Measurements from ENCODE around the gene LGALS3BP.
"Not testable (repeated sequence)": the region's sequence is repeated elsewhere in the genome, so short reads cannot be mapped to it uniquely, and the experiment has no call there.

LGALS3BP gene

DNA sequence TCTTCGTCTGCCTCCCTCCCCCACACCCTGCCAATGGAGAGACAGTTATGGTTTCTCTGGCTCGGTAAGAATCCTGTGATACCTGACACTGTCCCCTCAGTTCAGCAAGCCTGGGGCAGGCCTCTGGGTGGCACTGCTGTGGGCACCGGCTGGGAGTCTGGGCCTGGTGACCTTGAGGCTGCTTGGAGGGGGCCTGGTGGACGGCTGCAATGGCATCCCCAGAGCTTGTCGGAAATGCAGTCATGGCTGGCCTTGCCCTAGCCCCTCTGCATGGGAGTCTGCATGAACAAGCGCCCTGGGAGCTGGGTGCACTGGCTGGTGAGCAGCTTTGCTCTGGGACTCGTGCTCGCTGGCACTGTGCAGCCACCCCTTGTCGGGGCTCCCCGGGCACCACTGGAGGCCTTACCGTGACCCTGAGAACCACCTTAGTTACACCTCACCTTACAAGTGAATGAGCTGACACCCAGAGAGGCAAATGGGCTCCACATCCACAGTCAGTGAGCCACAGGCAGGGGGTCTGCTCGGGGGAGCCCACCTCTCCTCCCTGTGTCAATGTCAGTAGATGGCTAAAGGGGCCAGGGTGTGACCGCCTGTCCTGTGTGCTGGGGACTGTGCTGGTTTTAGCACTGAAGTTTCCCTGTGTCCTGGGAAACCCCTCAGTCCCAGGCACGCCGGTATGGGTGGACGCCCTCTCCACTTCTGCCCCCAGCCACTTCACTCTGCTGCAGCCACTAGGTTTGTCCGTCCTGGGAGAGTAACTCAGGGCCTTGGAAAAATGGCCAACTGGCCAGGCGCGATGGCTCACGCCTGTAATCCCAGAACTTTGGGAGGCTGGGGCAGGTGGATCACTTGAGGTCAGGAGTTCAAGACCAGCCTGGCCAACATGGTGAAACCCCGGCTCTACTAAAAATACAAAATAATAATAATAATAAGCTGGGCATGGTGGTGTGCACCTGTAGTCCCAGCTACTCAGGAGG, 1.4 kb downstream of the LGALS3BP start:
- no peak for DNase-seq

DNA sequence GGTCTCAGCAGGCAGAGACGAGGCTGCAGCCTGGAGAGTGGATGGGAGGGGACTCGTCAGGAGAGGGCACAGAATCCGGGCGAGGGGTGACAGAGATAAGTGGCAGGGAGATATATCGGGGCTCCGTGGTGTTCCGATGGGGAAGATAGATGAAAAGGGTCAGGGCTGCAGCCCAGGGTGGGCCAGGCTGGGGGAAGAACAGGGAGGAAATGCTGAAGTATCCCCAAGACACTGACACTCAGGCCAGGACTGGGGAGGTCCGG, 2.1 kb downstream of the LGALS3BP start:
- no peak for DNase-seq

DNA sequence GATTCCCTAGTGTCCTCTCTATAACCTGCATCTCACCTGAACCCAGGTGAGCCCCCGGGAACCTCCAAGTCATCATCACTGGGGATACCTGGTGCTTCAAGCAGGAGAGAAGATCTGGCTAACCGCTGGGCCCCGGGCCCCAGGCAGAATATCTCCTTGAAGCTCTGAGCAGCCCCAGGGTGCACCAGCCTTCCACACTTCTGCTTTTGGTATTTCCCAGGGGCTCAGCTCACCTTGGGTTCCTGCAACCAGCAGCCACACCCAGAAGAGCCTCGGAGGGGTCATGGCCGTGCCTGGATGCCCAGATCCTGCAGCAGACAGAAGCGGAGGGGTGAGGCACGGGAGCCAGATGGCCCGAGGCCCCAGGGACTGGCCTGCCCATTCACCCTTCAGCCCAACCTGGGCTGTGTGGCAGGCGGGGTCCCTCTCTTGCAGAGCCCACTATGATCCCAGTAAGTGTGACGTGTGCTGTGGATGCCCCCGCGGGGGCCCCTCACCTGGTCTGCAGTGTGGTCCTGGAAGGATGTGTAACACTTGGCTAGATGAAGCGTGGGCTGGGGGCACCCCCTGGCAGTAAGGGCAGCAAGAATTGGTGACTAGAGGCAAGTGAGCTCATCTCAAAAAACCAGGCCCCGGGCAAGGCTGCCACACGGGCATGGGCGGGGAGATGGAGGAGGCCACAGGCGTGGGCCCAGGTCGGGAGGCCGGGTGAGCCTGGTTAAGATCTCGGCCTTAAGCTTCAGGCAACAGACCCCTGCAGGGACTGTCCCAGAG, 2.6 kb downstream of the LGALS3BP start:
- no peak for DNase-seq

DNA sequence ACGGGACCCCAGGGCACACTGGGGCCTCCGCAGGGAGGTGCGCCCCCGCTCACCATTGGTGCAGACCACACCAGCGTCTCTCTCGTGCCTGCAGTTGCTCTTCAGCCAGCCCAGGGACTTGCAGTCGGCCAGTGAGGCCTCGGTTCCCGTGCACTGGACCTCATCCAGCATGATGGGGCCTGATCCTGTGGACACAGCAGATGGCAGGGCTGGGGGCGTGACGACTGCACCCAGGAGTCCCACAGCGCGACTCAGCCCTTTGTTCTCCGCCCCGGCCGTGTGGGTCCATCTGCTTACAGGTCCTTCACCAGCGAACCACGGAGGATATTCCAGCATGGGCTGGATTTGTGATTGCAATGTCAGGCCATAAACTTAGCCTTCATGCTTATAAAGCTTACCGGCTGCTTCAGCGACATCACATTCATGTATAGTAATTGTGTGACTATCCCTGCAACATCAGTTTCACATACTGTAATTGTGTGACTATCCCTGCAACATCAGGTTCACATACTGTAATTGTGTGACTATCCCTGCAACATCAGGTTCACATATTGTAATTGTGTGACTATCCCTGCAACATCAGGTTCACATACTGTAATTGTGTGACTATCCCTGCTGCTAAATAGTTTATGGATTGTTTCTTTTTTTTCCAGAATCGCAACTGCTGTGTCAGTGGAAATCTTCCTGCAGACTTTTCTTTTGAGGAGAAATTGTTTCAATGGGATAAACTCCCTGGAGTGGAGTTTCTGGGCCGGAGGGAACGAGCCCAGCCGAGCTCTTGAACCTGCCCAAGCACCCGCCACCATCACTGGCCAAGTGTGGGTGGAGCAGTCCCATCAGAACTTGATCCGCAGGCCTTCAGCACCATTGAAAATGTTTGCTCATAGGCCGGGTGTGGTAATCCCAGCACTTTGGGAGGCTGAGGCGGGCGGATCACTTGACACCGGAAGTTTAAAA, 4.8 kb downstream of the LGALS3BP start:
- no peak for DNase-seq

DNA sequence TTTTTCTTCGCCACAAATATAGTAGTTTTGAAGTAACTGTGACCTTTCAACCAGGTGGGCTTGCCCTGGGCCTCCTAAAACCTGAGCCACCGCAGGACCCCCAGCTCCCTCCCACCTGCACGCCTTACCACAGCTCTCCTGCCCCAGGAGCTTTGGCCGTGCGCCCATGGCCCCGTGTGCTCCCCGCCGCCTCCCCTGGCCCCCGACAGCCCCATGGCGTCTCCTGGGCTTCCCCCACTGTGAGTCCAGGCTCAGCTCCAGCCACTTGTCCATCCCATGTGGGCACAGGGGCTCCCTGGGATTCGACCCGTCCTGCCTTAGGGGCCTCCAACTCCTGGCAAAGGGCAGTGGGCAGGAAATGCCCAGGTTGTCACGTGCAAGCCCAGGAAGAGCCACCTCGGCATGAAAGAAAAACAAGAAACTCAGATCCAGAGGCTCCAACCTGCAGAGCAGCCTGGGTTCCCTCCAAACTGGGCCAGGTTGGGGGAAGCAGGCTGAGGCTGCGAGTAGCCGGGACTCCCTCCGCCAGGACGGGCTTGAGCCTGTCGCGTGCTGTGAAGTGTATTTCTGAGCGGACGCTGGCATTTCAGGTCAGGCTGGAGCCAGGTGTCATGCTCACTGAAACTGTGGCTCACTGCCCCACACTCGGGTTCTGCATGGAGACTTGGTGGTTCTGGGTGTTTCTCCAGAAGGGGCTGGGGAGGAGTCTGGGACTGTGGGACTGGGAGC, 5.8 kb downstream of the LGALS3BP start:
- DNase-seq: no peak

DNA sequence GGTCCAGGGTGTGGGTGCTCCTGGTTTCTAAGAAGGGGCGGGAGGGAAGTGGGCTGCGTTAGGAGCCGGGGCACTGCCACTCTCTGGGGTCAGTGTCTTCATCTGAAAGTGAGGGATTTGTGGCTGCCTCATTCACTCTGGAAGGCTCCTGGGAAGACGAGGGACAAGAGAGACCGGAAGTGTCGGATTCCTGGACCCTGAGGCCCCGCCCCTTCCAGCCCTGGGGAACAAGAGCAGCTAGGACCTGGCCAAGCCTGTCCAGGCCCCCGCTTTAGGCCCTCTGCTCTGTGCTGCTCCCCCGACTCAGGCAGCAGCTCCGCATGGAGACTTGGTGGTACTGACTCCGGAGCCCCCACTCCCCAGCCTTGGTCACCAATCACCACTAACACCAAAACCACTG, 6.5 kb downstream of the LGALS3BP start:
- DNase-seq: no peak

DNA sequence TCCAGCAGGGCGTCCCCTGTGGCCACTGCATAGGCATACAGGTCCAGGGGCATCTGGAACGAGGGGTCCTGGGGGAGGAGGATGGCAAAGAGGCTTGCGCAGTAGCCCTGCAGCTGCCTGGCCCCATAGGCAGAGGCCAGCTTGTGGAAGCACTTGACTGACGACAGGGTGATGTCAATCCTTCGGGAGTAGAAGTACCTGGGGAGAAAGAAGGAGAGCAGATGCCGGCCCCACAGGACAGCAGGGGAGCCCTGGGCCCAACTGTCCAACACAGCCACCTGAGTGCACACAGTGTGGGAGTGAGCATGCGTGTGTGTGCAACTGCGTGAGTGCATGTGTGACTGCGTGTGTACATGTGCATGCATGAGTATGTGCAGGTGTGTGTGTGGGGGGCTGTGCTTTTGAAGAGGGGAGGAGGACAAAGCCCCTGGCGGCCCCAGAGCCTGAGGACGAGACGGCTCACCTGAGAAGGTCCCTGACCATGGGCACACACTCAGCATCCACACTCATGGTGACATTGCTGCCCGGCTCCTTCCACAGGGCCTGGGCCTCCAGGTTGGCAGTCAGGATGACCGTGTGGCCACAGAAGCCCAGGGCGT, 7.1 kb downstream of the LGALS3BP start:
- no peak for DNase-seq

DNA sequence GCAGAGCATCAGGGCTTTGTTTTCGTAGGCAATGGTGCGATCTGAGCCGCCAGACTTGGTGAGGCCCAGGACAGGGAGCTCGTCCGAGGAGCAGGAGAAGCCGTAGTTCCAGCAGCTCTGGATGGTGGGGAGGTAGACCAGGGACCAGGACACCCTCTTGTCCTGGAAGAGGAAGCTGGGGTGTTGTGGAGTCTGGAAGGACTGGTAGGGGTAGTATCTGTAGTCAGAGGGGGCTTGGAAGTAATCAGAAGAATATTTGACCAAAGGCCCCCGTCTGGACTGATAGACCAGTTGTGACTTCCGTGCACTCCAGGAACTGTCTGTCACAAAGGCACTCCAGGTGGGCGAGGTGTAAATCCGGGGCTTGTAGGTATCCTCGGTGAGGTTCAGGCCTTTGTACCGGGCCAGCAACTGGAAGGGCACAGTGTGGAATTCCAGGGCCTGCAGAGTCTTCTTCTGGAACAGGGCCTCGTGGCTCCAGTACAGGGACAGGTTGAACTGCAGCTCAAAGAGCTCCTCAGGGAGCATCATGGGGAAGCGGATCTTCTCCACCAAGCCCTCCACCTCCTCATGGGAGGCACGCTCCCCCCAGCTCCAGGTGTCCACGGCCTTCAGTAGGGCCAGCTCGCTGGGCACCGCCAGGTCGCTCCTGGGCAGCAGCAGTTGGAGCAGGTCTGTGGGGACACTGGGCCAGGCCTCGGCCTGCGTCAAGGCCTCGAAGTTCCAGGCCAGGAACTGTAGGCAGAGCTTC, 7.8 kb downstream of the LGALS3BP start:
- no peak for DNase-seq

DNA sequence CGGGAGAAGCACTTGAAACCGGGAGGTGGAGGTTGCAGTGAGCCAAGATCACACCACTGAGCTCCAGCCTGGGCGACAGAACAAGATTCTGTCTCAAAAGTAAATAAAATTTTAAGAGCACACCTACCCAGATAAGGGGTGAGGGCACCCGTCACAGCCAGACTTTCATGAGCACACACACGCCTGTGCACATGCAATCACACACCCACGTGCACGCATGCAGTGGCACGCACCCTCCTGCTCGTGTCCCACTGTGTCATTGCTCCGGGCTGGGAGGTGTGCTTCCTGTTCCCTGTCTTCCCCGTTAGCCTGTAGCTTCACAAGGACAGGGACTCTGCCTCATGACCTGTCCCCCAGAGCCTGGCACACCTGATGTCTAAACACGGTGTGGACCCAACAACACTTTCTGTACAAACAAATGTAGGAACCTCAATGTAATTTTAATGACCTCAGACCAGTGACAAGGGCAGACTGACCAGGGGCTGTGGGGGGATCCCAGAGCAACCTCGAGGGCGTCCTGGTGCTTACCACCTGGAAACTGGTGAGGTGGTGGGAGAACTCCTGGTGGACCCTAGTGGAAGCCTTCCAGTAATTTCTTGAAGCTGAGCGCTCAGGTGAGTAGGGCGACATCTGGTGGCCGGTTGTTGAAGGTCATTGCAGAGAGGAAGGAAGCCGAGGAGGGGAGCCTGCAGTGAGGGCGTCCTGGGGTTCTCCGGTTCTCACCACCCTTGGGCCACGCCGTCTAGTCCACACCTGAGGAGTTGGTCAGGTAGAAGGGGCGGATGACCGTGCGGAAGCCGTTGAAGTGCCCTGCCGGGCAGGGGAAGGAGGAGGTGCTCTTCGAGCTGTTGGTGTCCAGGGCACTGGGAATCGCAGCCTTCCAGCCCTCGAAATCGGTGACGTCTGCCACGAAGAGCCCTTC, 8.6 kb downstream of the LGALS3BP start:
- DNase-seq: peak; percentile 84 to 85

DNA sequence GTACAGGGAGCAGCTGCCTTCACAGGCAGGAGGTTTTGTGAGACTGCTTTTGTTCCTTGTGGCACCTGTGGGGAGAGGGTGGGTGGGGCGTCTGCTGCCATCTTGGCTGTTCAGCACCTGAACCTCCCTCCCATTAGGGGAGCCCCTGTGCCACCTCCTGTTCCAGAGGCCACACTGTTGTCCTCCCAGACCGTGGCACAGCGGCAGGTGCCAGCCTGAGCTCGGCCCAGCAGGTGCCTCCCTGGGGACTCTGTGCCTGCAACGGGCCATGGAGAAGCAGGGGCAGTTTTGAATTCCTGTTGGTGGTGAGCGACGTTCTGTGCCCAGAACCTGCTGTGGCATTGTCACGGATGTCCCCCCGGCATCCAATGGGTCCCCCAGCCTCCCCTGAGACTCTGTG, 9.9 kb downstream of the LGALS3BP start:
- no peak for DNase-seq

DNA sequence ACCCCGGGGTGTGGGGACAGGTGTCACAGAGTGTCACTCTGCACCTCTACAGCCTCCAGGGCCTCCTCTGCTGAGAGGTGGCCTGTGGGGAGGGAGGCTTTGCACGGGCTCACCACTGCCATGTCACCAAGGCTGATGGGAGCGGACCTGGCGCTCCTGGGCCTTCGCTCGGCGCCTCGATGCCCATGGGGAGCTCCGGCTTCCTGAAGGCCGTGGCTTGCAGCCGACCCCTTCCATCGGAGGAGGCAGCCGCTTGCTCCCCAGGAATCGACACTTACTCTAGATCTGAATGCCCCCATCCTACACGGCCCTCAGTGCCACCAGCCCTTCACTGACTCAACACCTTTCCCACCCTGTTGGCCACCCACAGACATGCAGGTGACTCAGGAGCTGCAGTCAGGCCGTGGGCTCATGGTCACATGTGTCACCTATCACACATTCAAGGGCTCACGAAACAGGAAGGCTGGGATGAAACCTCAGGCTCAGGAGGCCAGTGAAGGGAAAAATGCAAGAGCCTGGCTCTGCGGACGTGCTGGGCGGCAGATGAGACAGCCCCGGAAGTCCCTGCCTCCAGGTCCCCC, 11.9 kb downstream of the LGALS3BP start:
- DNase-seq: no peak

DNA sequence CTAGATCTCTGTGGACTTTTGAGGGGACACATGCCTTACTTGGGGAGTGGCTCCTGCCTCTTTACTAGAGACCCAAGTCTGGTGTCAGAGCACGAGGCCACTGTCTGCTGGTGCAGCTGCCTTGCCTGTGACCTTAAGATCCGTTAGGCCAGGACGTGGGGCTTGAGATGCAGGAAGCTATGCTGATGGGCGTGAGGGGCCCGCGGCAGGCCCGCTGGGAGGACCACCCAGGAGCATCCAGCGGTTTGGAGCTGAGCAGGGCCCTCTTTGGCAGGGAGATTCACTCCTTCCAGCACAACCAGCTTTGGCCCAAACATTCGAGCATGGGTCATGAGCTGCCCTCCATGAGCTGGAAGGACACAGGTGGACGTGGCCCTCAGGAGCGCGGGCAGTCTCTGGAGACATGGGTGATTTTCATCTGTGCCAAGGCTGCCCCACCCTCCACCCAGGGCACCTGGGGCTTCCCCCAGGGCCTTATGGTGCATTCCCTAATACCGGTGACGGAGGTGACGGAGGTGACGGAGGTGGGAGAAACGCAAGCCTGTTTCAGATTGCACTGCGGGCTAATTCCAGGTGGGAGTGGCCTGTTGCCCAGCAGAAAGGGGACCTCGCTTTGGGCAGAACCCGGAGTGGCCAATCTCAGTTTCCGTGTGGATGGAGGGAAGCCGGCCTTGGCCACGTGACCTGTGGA, 12.7 kb downstream of the LGALS3BP start:
- no peak for DNase-seq

DNA sequence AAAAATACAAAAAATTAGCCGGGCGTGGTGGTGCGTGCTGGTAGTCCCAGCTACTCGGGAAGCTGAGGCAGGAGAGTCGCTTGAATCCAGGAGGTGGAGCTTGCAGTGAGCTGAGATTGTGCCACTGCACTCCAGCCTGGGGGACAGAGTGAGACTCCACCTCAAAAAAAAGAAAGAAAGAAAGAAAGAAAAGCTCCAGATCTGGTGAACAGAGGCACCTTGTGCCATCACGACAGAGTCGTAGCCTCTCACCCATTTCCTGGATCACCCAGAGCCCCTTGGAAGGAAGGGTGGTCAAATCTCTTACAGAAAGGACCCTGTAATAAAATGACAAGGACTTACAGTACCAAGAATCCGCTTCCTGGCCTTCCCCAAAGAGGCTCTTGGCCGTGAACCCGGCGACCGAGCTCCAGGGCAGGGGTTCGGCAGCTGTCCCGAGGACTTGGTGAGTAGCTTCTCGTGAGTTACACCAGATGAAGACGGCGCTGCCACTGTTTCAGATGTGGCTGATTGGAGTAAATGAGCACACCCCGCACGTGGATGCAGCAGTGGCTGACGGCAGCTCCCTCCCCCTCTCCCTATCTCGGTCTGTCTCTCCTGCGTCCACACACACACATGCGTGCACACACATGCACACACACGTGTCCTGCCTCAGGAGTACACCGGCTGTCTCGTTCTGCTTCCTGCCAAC, 13.5 kb downstream of the LGALS3BP start:
- no peak for DNase-seq

DNA sequence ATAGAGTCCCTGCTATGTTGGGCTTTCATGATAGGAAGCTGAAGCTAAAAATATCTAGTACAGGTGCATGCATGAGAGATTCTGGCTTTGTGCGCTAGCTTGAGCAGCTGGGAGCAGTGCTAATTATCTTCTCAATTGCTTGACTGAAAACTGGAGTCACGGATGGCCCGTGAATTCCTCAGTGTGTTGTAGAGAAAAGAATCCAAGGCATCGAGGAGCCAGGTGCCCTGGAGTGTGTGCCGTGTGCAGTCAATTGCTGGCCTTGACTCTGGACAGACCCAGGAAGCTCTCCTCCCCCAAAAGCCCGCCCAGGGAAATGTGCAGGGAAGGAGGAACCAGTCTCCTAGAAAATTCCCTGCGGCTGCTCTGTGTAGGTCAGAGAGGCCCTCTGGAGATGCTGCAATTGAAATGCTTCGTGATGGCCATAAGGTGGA, 14.2 kb downstream of the LGALS3BP start:
- DNase-seq: no peak

DNA sequence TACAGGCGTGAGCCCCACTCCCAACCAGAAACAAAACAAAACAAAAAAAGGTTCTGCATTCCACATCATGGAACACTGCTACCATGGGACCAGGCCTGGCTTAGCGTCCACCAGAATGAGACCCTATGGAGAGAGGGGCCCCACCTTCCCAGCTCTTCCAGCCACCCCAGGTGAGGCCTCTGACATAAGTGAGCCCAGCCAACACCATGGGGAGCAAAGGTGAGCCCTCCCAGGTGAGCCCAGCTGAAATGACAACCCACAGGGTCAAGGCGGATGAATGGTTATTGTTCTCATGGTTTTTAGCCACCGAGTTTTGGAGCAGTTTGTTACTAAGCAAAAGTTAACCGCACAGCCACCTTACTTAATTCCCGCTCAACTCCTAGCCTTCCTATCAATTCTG, 16.3 kb downstream of the LGALS3BP start:
- DNase-seq: no peak

DNA sequence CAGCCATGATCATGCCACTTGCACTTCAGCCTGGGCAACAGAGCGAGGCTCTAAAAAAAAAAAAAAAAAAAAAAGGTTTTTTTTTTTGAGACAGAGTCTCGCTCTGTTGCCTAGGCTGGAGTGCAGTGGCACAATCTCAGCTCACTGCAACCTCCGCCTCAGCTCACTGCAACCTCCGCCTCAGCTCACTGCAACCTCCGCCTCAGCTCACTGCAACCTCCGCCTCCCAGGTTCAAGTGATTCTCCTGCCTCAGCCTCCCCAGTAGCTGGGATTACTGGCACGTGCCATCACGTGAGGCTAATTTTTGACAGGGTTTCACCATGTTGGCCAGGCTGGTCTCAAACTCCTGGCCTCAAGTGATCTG, 16.8 kb downstream of the LGALS3BP start:
- not testable (repeated sequence) for DNase-seq

DNA sequence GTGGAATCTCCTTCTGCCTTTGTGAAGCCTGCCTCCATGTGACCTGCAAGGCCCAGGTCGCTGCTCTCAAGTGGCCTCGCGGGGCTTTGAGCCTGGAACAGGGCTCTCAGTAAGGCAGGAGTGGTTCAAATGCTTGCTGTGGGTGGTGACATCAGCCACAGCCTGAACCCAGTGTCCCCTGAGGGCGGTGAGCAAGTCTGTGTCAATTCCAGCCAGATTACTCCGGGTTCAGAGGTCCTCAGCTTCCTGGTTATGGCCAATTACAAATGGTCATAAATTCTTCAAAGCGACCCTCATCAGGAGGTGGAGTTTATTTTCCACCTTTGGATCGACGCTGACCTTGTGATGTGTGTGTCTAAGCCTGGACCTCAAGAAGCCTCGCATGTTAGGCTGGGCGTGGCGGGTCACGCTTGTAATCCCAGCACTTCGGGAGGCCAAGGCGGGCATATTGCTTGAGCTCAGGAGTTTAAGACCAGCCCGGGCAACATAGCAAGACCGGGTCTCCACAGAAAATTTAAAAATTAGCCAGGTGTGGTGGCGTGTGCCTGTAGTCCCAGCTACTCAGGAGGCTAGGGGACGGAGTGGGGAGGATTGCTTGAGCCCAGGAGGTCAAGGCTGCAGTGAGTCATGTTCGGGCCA, 17.3 kb downstream of the LGALS3BP start:
- no peak for DNase-seq

DNA sequence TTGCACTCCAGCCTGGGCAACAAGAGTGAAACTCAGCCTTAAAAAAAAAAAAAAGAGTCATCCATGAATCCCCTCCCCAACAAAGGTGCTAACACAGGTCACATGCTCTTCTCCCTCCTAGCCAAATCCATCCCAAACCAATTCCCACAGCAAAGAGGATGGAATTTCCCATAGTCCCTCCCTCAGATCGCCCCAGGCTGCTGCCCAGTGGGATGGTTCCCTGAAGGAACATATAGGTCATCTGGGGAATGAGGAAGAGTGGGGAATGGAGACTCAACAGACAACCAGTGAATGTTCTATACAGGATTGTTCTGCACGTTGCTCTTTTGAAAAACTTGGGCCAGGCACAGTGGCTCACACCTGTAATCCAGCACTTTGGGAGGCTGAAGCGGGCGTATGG, 18.2 kb downstream of the LGALS3BP start:
- DNase-seq: no peak
